HG03469 (cell line): ENCODE measurements around the gene TYW5.
A peak's percentile ranks its signal among the peaks of the same experiment; 100 is the strongest.

Experiments
- ATAC-seq: cut with Tn5 transposase; IDR thresholded peaks from one replicate; pipeline ENCODE4 v1.9.1; 2021; ENCODE audit warnings: mild to moderate bottlenecking, moderate library complexity, moderate number of reproducible peaks; ENCODE audit not compliant: unreplicated experiment

TYW5 gene

GRCh38 chr2:199975273-199975895 is 20.1 kb upstream of the TYW5 start:
- ATAC-seq, result no peak

- no peak for ATAC-seq
These were observed 18.4 kb upstream of the TYW5 start for GRCh38 chr2:199973703-199974102.

GRCh38 chr2:199972088-199972626 is 16.9 kb upstream of the TYW5 start:
- no peak for ATAC-seq

GRCh38 chr2:199968126-199968525 is 12.8 kb upstream of the TYW5 start:
- ATAC-seq, result no peak

- no peak for ATAC-seq
These were observed 11.7 kb upstream of the TYW5 start for GRCh38 chr2:199966976-199967375.

- ATAC-seq, result no peak
These were observed 11.1 kb upstream of the TYW5 start for GRCh38 chr2:199966405-199966804.

- ATAC-seq, result no peak
These were observed 6.9 kb upstream of the TYW5 start for GRCh38 chr2:199962203-199962602.

- no peak for ATAC-seq
These were observed 2.7 kb upstream of the TYW5 start for GRCh38 chr2:199958014-199958413.

GRCh38 chr2:199956062-199956380 is 730 bp upstream of the TYW5 start:
- no peak for ATAC-seq

- ATAC-seq, result peak; percentile 20
These were observed 318 bp downstream of the TYW5 start for GRCh38 chr2:199955007-199955338.

- ATAC-seq, result no peak
These were observed 4.3 kb downstream of the TYW5 start for GRCh38 chr2:199951023-199951422.

- ATAC-seq, result no peak
These were observed 4.9 kb downstream of the TYW5 start for GRCh38 chr2:199950396-199950795.

- ATAC-seq, result no peak
These were observed 8.5 kb downstream of the TYW5 start for GRCh38 chr2:199946836-199947235.

GRCh38 chr2:199946196-199946595 is 9.1 kb downstream of the TYW5 start:
- ATAC-seq, result no peak

GRCh38 chr2:199943373-199943772 is 11.9 kb downstream of the TYW5 start:
- no peak for ATAC-seq

- ATAC-seq, result no peak
These were observed 14.9 kb downstream of the TYW5 start for GRCh38 chr2:199940373-199940772.

- no peak for ATAC-seq
These were observed 18.7 kb downstream of the TYW5 start for GRCh38 chr2:199936554-199936953.

GRCh38 chr2:199933466-199933865 is 21.8 kb downstream of the TYW5 start:
- no peak for ATAC-seq

- no peak for ATAC-seq
These were observed 22.9 kb downstream of the TYW5 start for GRCh38 chr2:199932312-199932855.

GRCh38 chr2:199929262-199929661 is 26.0 kb downstream of the TYW5 start:
- no peak for ATAC-seq

GRCh38 chr2:199928626-199929025 is 26.7 kb downstream of the TYW5 start:
- ATAC-seq, result no peak

- ATAC-seq, result no peak
These were observed 27.1 kb downstream of the TYW5 start for GRCh38 chr2:199928226-199928625.

- ATAC-seq, result no peak
These were observed 28.5 kb downstream of the TYW5 start for GRCh38 chr2:199926806-199927205.
